Calu3 (cell line): ENCODE measurements around the gene ZNF621. TPM values are rescaled to one million over a fixed set of nuclear protein-coding genes. Genes with fewer than 3 reads are reported as not detected.
A peak's percentile ranks its signal among the peaks of the same experiment; 100 is the strongest.

Source experiments
- Bru-seq: library from RNA; stranded (reverse); fragments of 400-500 nt; gene quantifications from one replicate; lab custom pipeline; 2021; lab: Mats Ljungman, UMichigan
- BruChase-seq, 2 experiments: library from RNA; stranded (reverse); fragments of 400-500 nt; gene quantifications; one replicate each; lab custom pipeline; 2021; lab: Mats Ljungman, UMichigan
- BruUV-seq: library from RNA; stranded (reverse); fragments of 400-500 nt; replicated peaks from 2 replicates; lab custom pipeline; 2021; lab: Mats Ljungman, UMichigan
- CTCF ChIA-PET: fragments of 300-600 bp; sonication (Branson Sonifier 250); formaldehyde crosslinking; loops from one replicate; lab custom pipeline; 2022; ENCODE audit warnings: antibody characterized with exemption; lab: Charles Lee
- DNase-seq: peaks from one replicate; pipeline ENCODE4 v3.0.0; 2022
- H3K27ac Mint-ChIP-seq: one replicate; pipeline ENCODE4 v1.8.0; 2022; ENCODE audit warnings: mixed read lengths; ENCODE audit not compliant: unreplicated experiment
- H3K27me3 Mint-ChIP-seq: one replicate; pipeline ENCODE4 v1.8.0; 2022; ENCODE audit warnings: mixed read lengths; ENCODE audit not compliant: unreplicated experiment
- H3K36me3 Mint-ChIP-seq: one replicate; pipeline ENCODE4 v1.8.0; 2022; ENCODE audit warnings: mild to moderate bottlenecking, moderate library complexity, mixed read lengths; ENCODE audit not compliant: insufficient read depth, unreplicated experiment
- H3K4me1 Mint-ChIP-seq: one replicate; pipeline ENCODE4 v1.8.0; 2022; ENCODE audit warnings: mild to moderate bottlenecking, low read depth, mixed read lengths; ENCODE audit not compliant: unreplicated experiment
- H3K4me3 Mint-ChIP-seq: one replicate; pipeline ENCODE4 v1.8.0; 2022; ENCODE audit warnings: mild to moderate bottlenecking, low read depth, moderate library complexity, mixed read lengths; ENCODE audit not compliant: unreplicated experiment
- H3K9me3 Mint-ChIP-seq: one replicate; pipeline ENCODE4 v1.8.0; 2022; ENCODE audit warnings: low read depth, mixed read lengths; ENCODE audit not compliant: unreplicated experiment
- CTCF ChIP-seq: fragments of 200-600 bp; IDR thresholded peaks from one replicate; pipeline ENCODE4 v1.8.0; 2022; ENCODE audit warnings: antibody characterized with exemption; ENCODE audit not compliant: unreplicated experiment
- intact Hi-C: fragments of 100-400 bp; cut with micrococcal nuclease; formaldehyde crosslinking; loops from one replicate; pipeline ENCODE4 v1.10.0; 2022; ENCODE audit not compliant: unreplicated experiment
- long read RNA-seq: library from polyadenylated mRNA; stranded (forward); transcript quantifications from one replicate; pipeline ENCODE4 v2.0.0, GENCODE V29; 2022
- total RNA-seq: library from RNA; stranded (reverse); gene quantifications from 2 replicates; pipeline ENCODE4 v1.2.3, GENCODE V29; 2022

Gene ZNF621
- 21.1 and 22.2 TPM in 2 replicates for total RNA-seq
- percentile 84 among the genes with signal in this experiment for Bru-seq, nascent RNA
- BruChase-seq, experiment 1, labeled RNA remaining after a 6-hour chase = percentile 95 among the genes with signal in this experiment
- percentile 95 among the genes with signal in this experiment for BruChase-seq, experiment 2, labeled RNA remaining after a 2-hour chase
- long read RNA-seq, partial matches to known transcripts = 0 of 1 reads
- long read RNA-seq, other reads (novel, unspliced or antisense) = 1 of 1 reads

- BruUV-seq = no TSS peak
- H3K4me1 Mint-ChIP-seq = peaks cover 12% of the 10 kb centered on the region
- CTCF ChIA-PET = interaction anchor here (1.1 kb wide), 1 partner anchor 19 kb away, joined by 6 read pairs; the partner anchor contains the start of gene ZNF620
- no peak for TF ChIP-seq CTCF
- H3K27ac Mint-ChIP-seq = peak within 1 kb of the TSS; percentile 97
- peak within 1 kb of the TSS; percentile 97 for H3K4me3 Mint-ChIP-seq
- intact Hi-C loops = loop anchor here (2.0 kb wide), 2 partner anchors 18 to 48 kb away; partner anchors contain the start of genes ZNF619 and ZNF620
- no peaks in the 10 kb centered on the region for H3K9me3 Mint-ChIP-seq
- no peaks in the 10 kb centered on the region for H3K27me3 Mint-ChIP-seq
- peak; percentile 92 for DNase-seq
- peaks cover 35% of the 10 kb centered on the region for H3K36me3 Mint-ChIP-seq
Measured at GRCh38 chr3:40524568-40525285, at the start of gene ZNF621. TSS of gene ZNF621 (plus strand) at chr3:40524960. CDS start at chr3:40525841, 881 bp downstream.

GRCh38 chr3:40476478-40477470, 48.0 kb upstream of the ZNF621 start, which contains the start of gene ZNF619:
TSS of gene ZNF619 (plus strand) at chr3:40477122. CDS start at chr3:40477980, 858 bp downstream.
- H3K27ac Mint-ChIP-seq = peak within 1 kb of the TSS; percentile 93
- H3K36me3 Mint-ChIP-seq = peaks cover 15% of the 10 kb centered on the region
- peaks cover 12% of the 10 kb centered on the region for H3K4me1 Mint-ChIP-seq
- BruUV-seq = no TSS peak
- intact Hi-C loops = loop anchor here (1.0 to 2.0 kb wide), 2 partner anchors 29 to 48 kb away; partner anchors contain the start of gene ZNF621
- CTCF ChIA-PET = interaction anchor here (1.8 kb wide), 1 partner anchor 29 kb away, joined by 5 read pairs; the partner anchor contains the start of gene ZNF620
- H3K4me3 Mint-ChIP-seq = peak within 1 kb of the TSS; percentile 81
- H3K9me3 Mint-ChIP-seq = no peaks in the 10 kb centered on the region
- peak; percentile 62 for DNase-seq
- no peak for TF ChIP-seq CTCF
- no peaks in the 10 kb centered on the region for H3K27me3 Mint-ChIP-seq

GRCh38 chr3:40477666-40478065, 47.1 kb upstream of the ZNF621 start:
- Mint-ChIP-seq H3K27ac (peak overlapping the region; percentile 52), H3K4me3 (peak overlapping the region; percentile 81), H3K9me3 (no peaks in the 10 kb centered on the region), H3K36me3 (peaks cover 15% of the 10 kb centered on the region), H3K27me3 (no peaks in the 10 kb centered on the region), H3K4me1 (peaks cover 12% of the 10 kb centered on the region)
- intact Hi-C loops = loop anchor here (1.0 to 2.0 kb wide), 2 partner anchors 28 to 47 kb away; partner anchors contain the start of gene ZNF621
- no peak for TF ChIP-seq CTCF
- CTCF ChIA-PET = interaction anchor here (0.5 to 1.8 kb wide), 2 partner anchors 28 to 1681 kb away, joined by 3 to 5 read pairs; partner anchors contain the start of gene ZNF620
- DNase-seq = no peak
- BruUV-seq = no TSS peak
